Trophoblast cell (in vitro differentiated cells and primary cell): ENCODE results near the gene MVD.

ENCODE experiments used
- DNase-seq, 2 donors: peaks; one replicate each; pipeline ENCODE4 v3.0.0-alpha.2; 2016
- H2AFZ ChIP-seq: 2 replicates; pipeline ENCODE4 v1.6.1; 2013; ENCODE audit warnings: low read length, moderate library complexity, mild to moderate bottlenecking; ENCODE audit not compliant: insufficient read depth, poor library complexity
- H2AK5ac ChIP-seq: 2 replicates; pipeline ENCODE4 v1.6.1; 2013; ENCODE audit warnings: mild to moderate bottlenecking, low read length
- H2BK120ac ChIP-seq: 2 replicates; pipeline ENCODE4 v1.6.1; 2013; ENCODE audit warnings: low read length, mild to moderate bottlenecking, moderate library complexity; ENCODE audit not compliant: insufficient read depth, poor library complexity
- H2BK12ac ChIP-seq: 2 replicates; pipeline ENCODE4 v1.6.1; 2013; ENCODE audit warnings: mild to moderate bottlenecking, low read length, moderate library complexity
- H2BK5ac ChIP-seq: 2 replicates; pipeline ENCODE4 v1.6.1; 2013; ENCODE audit warnings: low read length, low read depth, moderate library complexity, mild to moderate bottlenecking; ENCODE audit not compliant: poor library complexity
- H3K14ac ChIP-seq: 2 replicates; pipeline ENCODE4 v1.6.1; 2013; ENCODE audit warnings: mild to moderate bottlenecking, low read length
- H3K18ac ChIP-seq: 2 replicates; pipeline ENCODE4 v1.6.1; 2013; ENCODE audit warnings: mild to moderate bottlenecking, low read length
- H3K23ac ChIP-seq: 2 replicates; pipeline ENCODE4 v1.6.1; 2013; ENCODE audit warnings: low read length
- H3K27ac ChIP-seq: 2 replicates; pipeline ENCODE4 v1.5.1; 2013; ENCODE audit warnings: low read depth, mild to moderate bottlenecking, inconsistent platforms, low read length, moderate library complexity
- H3K27me3 ChIP-seq: 2 replicates; pipeline ENCODE4 v1.6.1; 2013; ENCODE audit warnings: inconsistent platforms, mild to moderate bottlenecking, low read length, moderate library complexity; ENCODE audit not compliant: insufficient read depth
- H3K36me3 ChIP-seq, 2 experiments: 1 replicate in 1 of 2; 2 replicates in 1 of 2; pipeline ENCODE4 v1.6.1; 2013; ENCODE audit warnings: low read length in 2 of 2, mild to moderate bottlenecking in 2 of 2, moderate library complexity in 1 of 2; ENCODE audit not compliant: insufficient read depth in 2 of 2, control insufficient read depth in 1 of 2
- H3K4ac ChIP-seq: 2 replicates; pipeline ENCODE4 v1.6.1; 2013; ENCODE audit warnings: low read depth, mild to moderate bottlenecking, low read length, moderate library complexity
- H3K4me1 ChIP-seq, 2 experiments: 1 replicate in 1 of 2; 2 replicates in 1 of 2; pipeline ENCODE4 v1.6.1; 2013; ENCODE audit warnings: low read length in 2 of 2, mild to moderate bottlenecking in 2 of 2, moderate library complexity in 1 of 2; ENCODE audit not compliant: insufficient read depth in 2 of 2, control insufficient read depth in 1 of 2
- H3K4me2 ChIP-seq: 2 replicates; pipeline ENCODE4 v1.6.1; 2013; ENCODE audit warnings: inconsistent platforms, mild to moderate bottlenecking, low read length, moderate library complexity
- H3K4me3 ChIP-seq: 2 replicates; pipeline ENCODE4 v1.5.1; 2013; ENCODE audit warnings: mild to moderate bottlenecking, low read depth, low read length, inconsistent platforms
- H3K79me1 ChIP-seq: one replicate; pipeline ENCODE4 v1.6.1; 2013; ENCODE audit warnings: low read length
- H3K79me2 ChIP-seq: 2 replicates; pipeline ENCODE4 v1.6.1; 2013; ENCODE audit warnings: low read length, mild to moderate bottlenecking; ENCODE audit not compliant: control insufficient read depth, insufficient read depth, poor library complexity
- H3K9ac ChIP-seq: 2 replicates; pipeline ENCODE4 v1.6.1; 2013; ENCODE audit warnings: mild to moderate bottlenecking, low read length
- H3K9me3 ChIP-seq: 2 replicates; pipeline ENCODE4 v1.6.1; 2013; ENCODE audit warnings: low read depth, mild to moderate bottlenecking, control low read depth, inconsistent platforms, low read length; ENCODE audit not compliant: insufficient read depth
- H4K12ac ChIP-seq: 2 replicates; pipeline ENCODE4 v1.6.1; 2013; ENCODE audit warnings: low read depth, mild to moderate bottlenecking, low read length, moderate library complexity
- H4K8ac ChIP-seq: 2 replicates; pipeline ENCODE4 v1.6.1; 2013; ENCODE audit warnings: low read depth, mild to moderate bottlenecking, low read length, moderate library complexity
- H4K91ac ChIP-seq: one replicate; pipeline ENCODE4 v1.6.1; 2013; ENCODE audit warnings: low read depth, mild to moderate bottlenecking, low read length, moderate library complexity
- WGBS: extraction: QIAGEN DNeasy Blood & Tissue Kit; methylation state at CpG from one replicate; pipeline ENCODE4 v1.1.7; 2013; ENCODE audit warnings: missing lambda C conversion rate; ENCODE audit not compliant: insufficient read length, insufficient coverage; ENCODE audit errors: extremely low coverage; 5-methylcytosine and 5-hydroxymethylcytosine counted together

MVD gene

GRCh38 chr16:88631920-88632586 is 30.8 kb downstream of the MVD start:
- Histone ChIP-seq H3K9ac (no peak overlapping the region), H2BK5ac (no peak overlapping the region), H4K12ac (no peak overlapping the region), H3K14ac (no peak overlapping the region), H4K8ac (no peak overlapping the region), H3K4ac (no peak overlapping the region), H3K36me3 (peaks cover 50 to 52% of the 10 kb centered on the region in 2 experiments), H3K79me2 (no peaks in the 10 kb centered on the region), H4K91ac (no peak overlapping the region), H3K79me1 (peaks cover 17% of the 10 kb centered on the region), H3K18ac (no peak overlapping the region), H3K27ac (no peak overlapping the region), H3K4me2 (no peak overlapping the region), H3K4me3 (no peak overlapping the region), H2BK12ac (no peak overlapping the region), H2AFZ (no peak overlapping the region), H3K23ac (no peak overlapping the region), H3K4me1 (peaks cover 19% of the 10 kb centered on the region in 2 experiments), H2BK120ac (no peak overlapping the region), H2AK5ac (no peak overlapping the region), H3K9me3 (no peaks in the 10 kb centered on the region), H3K27me3 (no peaks in the 10 kb centered on the region)
- no CpG with 5 or more reads among the region's 30 CpGs for WGBS
- DNase-seq = no peak

- Histone ChIP-seq H2BK120ac (no peak overlapping the region), H3K9ac (no peak overlapping the region), H3K4ac (no peak overlapping the region), H2BK5ac (no peak overlapping the region), H3K4me3 (no peak overlapping the region), H4K91ac (no peak overlapping the region), H4K12ac (no peak overlapping the region), H3K9me3 (no peaks in the 10 kb centered on the region), H2AFZ (no peak overlapping the region), H3K79me2 (no peaks in the 10 kb centered on the region), H2BK12ac (no peak overlapping the region), H3K18ac (no peak overlapping the region), H3K36me3 (peaks cover 55 to 56% of the 10 kb centered on the region in 2 experiments), H2AK5ac (no peak overlapping the region), H3K4me1 (peaks cover 19% of the 10 kb centered on the region in 2 experiments), H3K79me1 (peaks cover 17% of the 10 kb centered on the region), H3K23ac (no peak overlapping the region), H3K14ac (no peak overlapping the region), H4K8ac (no peak overlapping the region), H3K27ac (no peak overlapping the region), H3K27me3 (no peaks in the 10 kb centered on the region), H3K4me2 (no peak overlapping the region)
- no peak for DNase-seq
- WGBS = no CpG with 5 or more reads among the region's 16 CpGs
These were observed 31.5 kb downstream of the MVD start for GRCh38 chr16:88631384-88631783.

GRCh38 chr16:88630941-88631340 is 31.9 kb downstream of the MVD start:
- H3K23ac ChIP-seq = no peak overlapping the region
- no peak for DNase-seq
- H2AK5ac ChIP-seq = no peak overlapping the region
- H3K4me1 ChIP-seq = peaks cover 19% of the 10 kb centered on the region in 2 experiments
- H3K79me2 ChIP-seq = no peaks in the 10 kb centered on the region
- peaks cover 17% of the 10 kb centered on the region for H3K79me1 ChIP-seq
- no peak overlapping the region for H3K9ac ChIP-seq
- no peak overlapping the region for H3K4me2 ChIP-seq
- no peak overlapping the region for H3K4ac ChIP-seq
- no peak overlapping the region for H3K14ac ChIP-seq
- no peak overlapping the region for H4K12ac ChIP-seq
- H3K18ac ChIP-seq = no peak overlapping the region
- H2BK120ac ChIP-seq = no peak overlapping the region
- H4K8ac ChIP-seq = no peak overlapping the region
- no CpG with 5 or more reads among the region's 23 CpGs for WGBS
- no peak overlapping the region for H2AFZ ChIP-seq
- H3K9me3 ChIP-seq = no peaks in the 10 kb centered on the region
- H3K4me3 ChIP-seq = no peak overlapping the region
- no peak overlapping the region for H2BK5ac ChIP-seq
- no peak overlapping the region for H4K91ac ChIP-seq
- H3K36me3 ChIP-seq = peaks cover 55 to 57% of the 10 kb centered on the region in 2 experiments
- no peaks in the 10 kb centered on the region for H3K27me3 ChIP-seq
- H3K27ac ChIP-seq = no peak overlapping the region
- H2BK12ac ChIP-seq = no peak overlapping the region

- H4K8ac ChIP-seq = no peak overlapping the region
- H3K27ac ChIP-seq = no peak overlapping the region
- no peaks in the 10 kb centered on the region for H3K27me3 ChIP-seq
- no peak overlapping the region for H4K91ac ChIP-seq
- no peak overlapping the region for H3K4me2 ChIP-seq
- WGBS = no CpG with 5 or more reads among the region's 12 CpGs
- no peak overlapping the region for H3K14ac ChIP-seq
- no peak overlapping the region for H3K18ac ChIP-seq
- H3K79me1 ChIP-seq = peaks cover 14% of the 10 kb centered on the region
- no peak overlapping the region for H2BK12ac ChIP-seq
- H3K4ac ChIP-seq = no peak overlapping the region
- no peak overlapping the region for H3K23ac ChIP-seq
- H2BK5ac ChIP-seq = no peak overlapping the region
- H4K12ac ChIP-seq = no peak overlapping the region
- H3K9me3 ChIP-seq = no peaks in the 10 kb centered on the region
- DNase-seq = no peak
- H3K79me2 ChIP-seq = no peaks in the 10 kb centered on the region
- H3K9ac ChIP-seq = no peak overlapping the region
- H3K4me3 ChIP-seq = no peak overlapping the region
- no peak overlapping the region for H2BK120ac ChIP-seq
- H3K4me1 ChIP-seq = peaks cover 19% of the 10 kb centered on the region in 2 experiments
- H2AFZ ChIP-seq = no peak overlapping the region
- H2AK5ac ChIP-seq = no peak overlapping the region
- H3K36me3 ChIP-seq = peaks cover 57 to 61% of the 10 kb centered on the region in 2 experiments
These were observed 32.5 kb downstream of the MVD start for GRCh38 chr16:88630433-88630832.
